Left kidney (tissue), 2 donors: ENCODE measurements around the gene DAPK1. TPM values are rescaled to one million over a fixed set of nuclear protein-coding genes. Genes with fewer than 3 reads are reported as not detected.

Experiments used
- DNase-seq: peaks from one replicate; pipeline ENCODE4 v3.0.0-alpha.2; 2013
- polyA plus RNA-seq: library from polyadenylated mRNA; unstranded; fragments of 120-200 nt; gene quantifications from one replicate; pipeline ENCODE4 v1.2.1, GENCODE V29; 2013; ENCODE audit not compliant: insufficient read length

The DAPK1 gene
- polyA plus RNA-seq, 1 donor, result 92.1 TPM

GRCh38 chr9:87712801-87713277 lies 215.2 kb downstream of the DAPK1 start:
- no peak for DNase-seq

- peak; percentile 36 for DNase-seq
Measured at GRCh38 chr9:87713278-87713987, 215.8 kb downstream of the DAPK1 start.

- DNase-seq, result no peak
Measured at GRCh38 chr9:87713988-87714330, 216.3 kb downstream of the DAPK1 start.

GRCh38 chr9:87714819-87715218 lies 217.2 kb downstream of the DAPK1 start:
- DNase-seq, result no peak

- DNase-seq, result no peak
Measured at GRCh38 chr9:87716141-87716540, 218.5 kb downstream of the DAPK1 start.

GRCh38 chr9:87717456-87717855 lies 219.8 kb downstream of the DAPK1 start:
- no peak for DNase-seq

GRCh38 chr9:87718231-87718630 lies 220.6 kb downstream of the DAPK1 start:
- DNase-seq, result no peak

GRCh38 chr9:87718852-87719612 lies 221.4 kb downstream of the DAPK1 start:
- DNase-seq, result no peak

- no peak for DNase-seq
Measured at GRCh38 chr9:87720173-87720572, 222.5 kb downstream of the DAPK1 start.

- DNase-seq, result no peak
Measured at GRCh38 chr9:87722393-87723088, 224.9 kb downstream of the DAPK1 start.

GRCh38 chr9:87725356-87725899 lies 227.8 kb downstream of the DAPK1 start:
- no peak for DNase-seq

- DNase-seq, result peak; percentile 79
Measured at GRCh38 chr9:87725900-87726709, 228.4 kb downstream of the DAPK1 start, which contains the start of gene CTSL. Gene CTSL (plus strand): TSS chr9:87726119. CDS start chr9:87727604, 1,485 bp downstream.

- DNase-seq, result no peak
Measured at GRCh38 chr9:87729246-87729645, 231.6 kb downstream of the DAPK1 start.

- DNase-seq, result no peak
Measured at GRCh38 chr9:87731321-87731720, 233.7 kb downstream of the DAPK1 start.

GRCh38 chr9:87732344-87732743 lies 234.7 kb downstream of the DAPK1 start:
- no peak for DNase-seq

- DNase-seq, result no peak
Measured at GRCh38 chr9:87732756-87733155, 235.1 kb downstream of the DAPK1 start.

GRCh38 chr9:87733273-87734052 lies 235.8 kb downstream of the DAPK1 start:
- DNase-seq, result no peak

- no peak for DNase-seq
Measured at GRCh38 chr9:87734106-87734505, 236.4 kb downstream of the DAPK1 start.

GRCh38 chr9:87739546-87739945 lies 241.9 kb downstream of the DAPK1 start:
- no peak for DNase-seq

GRCh38 chr9:87740209-87740608 lies 242.5 kb downstream of the DAPK1 start:
- no peak for DNase-seq

GRCh38 chr9:87741326-87741725 lies 243.7 kb downstream of the DAPK1 start:
- DNase-seq, result no peak
